H9 (cell line): ENCODE measurements around the gene EFCAB11. TPM values are rescaled to one million over a fixed set of nuclear protein-coding genes. Genes with fewer than 3 reads are reported as not detected.

Experiments
- DNase-seq: peaks from one replicate; pipeline ENCODE4 v3.0.0-alpha.2; 2017
- H2AFZ ChIP-seq: one replicate; pipeline ENCODE4 v1.6.1; 2013; ENCODE audit warnings: mild to moderate bottlenecking, low read length, control low read depth, moderate library complexity
- H2AK5ac ChIP-seq: 2 replicates; pipeline ENCODE4 v1.6.1; 2013; ENCODE audit warnings: low read length, control low read depth, mixed read lengths; ENCODE audit not compliant: insufficient read length
- H2BK120ac ChIP-seq: one replicate; pipeline ENCODE4 v1.6.1; 2013; ENCODE audit warnings: low read depth, mild to moderate bottlenecking, low read length, control low read depth, inconsistent platforms; ENCODE audit not compliant: poor library complexity, severe bottlenecking
- H2BK12ac ChIP-seq: 2 replicates; pipeline ENCODE4 v1.6.1; 2013; ENCODE audit warnings: low read length, control low read depth, mixed read lengths, low read depth; ENCODE audit not compliant: insufficient read length
- H2BK15ac ChIP-seq: 2 replicates; pipeline ENCODE4 v1.6.1; 2013; ENCODE audit warnings: low read depth, low read length, control low read depth
- H2BK20ac ChIP-seq: one replicate; pipeline ENCODE4 v1.6.1; 2013; ENCODE audit warnings: low read depth, mild to moderate bottlenecking, low read length, control low read depth, inconsistent platforms; ENCODE audit not compliant: poor library complexity, severe bottlenecking
- H2BK5ac ChIP-seq: 2 replicates; pipeline ENCODE4 v1.6.1; 2013; ENCODE audit warnings: low read length, control low read depth, mixed read lengths; ENCODE audit not compliant: insufficient read length
- H3K14ac ChIP-seq: 2 replicates; pipeline ENCODE4 v1.6.1; 2013; ENCODE audit warnings: low read length, control low read depth; ENCODE audit not compliant: insufficient read depth
- H3K18ac ChIP-seq: 2 replicates; pipeline ENCODE4 v1.6.1; 2013; ENCODE audit warnings: low read depth, mild to moderate bottlenecking, mixed read lengths, low read length, control low read depth; ENCODE audit not compliant: insufficient read length
- H3K23ac ChIP-seq: 2 replicates; pipeline ENCODE4 v1.6.1; 2013; ENCODE audit warnings: low read length, control low read depth, mixed read lengths, low read depth; ENCODE audit not compliant: insufficient read length
- H3K23me2 ChIP-seq: 2 replicates; pipeline ENCODE4 v1.6.1; 2013; ENCODE audit warnings: low read depth, mild to moderate bottlenecking, mixed read lengths, low read length, control low read depth; ENCODE audit not compliant: insufficient read length, poor library complexity, severe bottlenecking
- H3K27ac ChIP-seq: 2 replicates; pipeline ENCODE4 v1.5.1; 2013; ENCODE audit warnings: low read length, control low read depth, mixed read lengths, low read depth; ENCODE audit not compliant: insufficient read length
- H3K27me3 ChIP-seq: 2 replicates; pipeline ENCODE4 v1.6.1; 2013; ENCODE audit warnings: low read length, control low read depth, inconsistent platforms; ENCODE audit not compliant: insufficient read depth
- H3K4ac ChIP-seq: 2 replicates; pipeline ENCODE4 v1.6.1; 2013; ENCODE audit warnings: low read depth, mild to moderate bottlenecking, control low read depth, inconsistent platforms, low read length, moderate library complexity
- H3K4me1 ChIP-seq: 2 replicates; pipeline ENCODE4 v1.6.1; 2013; ENCODE audit warnings: low read length, control low read depth, inconsistent platforms; ENCODE audit not compliant: insufficient read depth
- H3K4me2 ChIP-seq: 2 replicates; pipeline ENCODE4 v1.6.1; 2013; ENCODE audit warnings: low read length, control low read depth, mixed read lengths; ENCODE audit not compliant: insufficient read length, insufficient read depth
- H3K56ac ChIP-seq: 2 replicates; pipeline ENCODE4 v1.6.1; 2013; ENCODE audit warnings: low read depth, mild to moderate bottlenecking, mixed read lengths, low read length, control low read depth; ENCODE audit not compliant: insufficient read length
- H3K79me1 ChIP-seq: 2 replicates; pipeline ENCODE4 v1.6.1; 2013; ENCODE audit warnings: low read depth, mild to moderate bottlenecking, moderate library complexity, low read length, control low read depth, inconsistent platforms; ENCODE audit not compliant: insufficient read depth, poor library complexity, severe bottlenecking
- H3K79me2 ChIP-seq: 2 replicates; pipeline ENCODE4 v1.6.1; 2013; ENCODE audit warnings: low read length, control low read depth, inconsistent platforms; ENCODE audit not compliant: insufficient read depth
- H3K9ac ChIP-seq: 2 replicates; pipeline ENCODE4 v1.6.1; 2013; ENCODE audit warnings: low read length, control low read depth, mixed read lengths; ENCODE audit not compliant: insufficient read length; ENCODE audit errors: extremely low read depth
- H3K9me3 ChIP-seq: one replicate; pipeline ENCODE4 v1.6.1; 2013; ENCODE audit warnings: low read depth, low read length, inconsistent platforms; ENCODE audit not compliant: control insufficient read depth
- H3T11ph ChIP-seq: one replicate; pipeline ENCODE4 v1.6.1; 2013; ENCODE audit warnings: mild to moderate bottlenecking, low read length, control low read depth, inconsistent platforms
- H4K20me1 ChIP-seq: one replicate; pipeline ENCODE4 v1.6.1; 2013; ENCODE audit not compliant: control insufficient read depth, insufficient read length, insufficient read depth
- H4K5ac ChIP-seq: 2 replicates; pipeline ENCODE4 v1.6.1; 2013; ENCODE audit warnings: low read depth, mild to moderate bottlenecking, mixed read lengths, low read length, control low read depth; ENCODE audit not compliant: insufficient read length
- H4K8ac ChIP-seq: replicated peaks from 2 replicates; pipeline ENCODE4 v1.6.1; 2013; ENCODE audit warnings: low read length, control low read depth, mixed read lengths, low read depth; ENCODE audit not compliant: insufficient read length
- H4K91ac ChIP-seq: 2 replicates; pipeline ENCODE4 v1.6.1; 2013; ENCODE audit warnings: low read depth, mild to moderate bottlenecking, moderate library complexity, mixed read lengths, low read length, control low read depth; ENCODE audit not compliant: insufficient read length
- H3K27ac Mint-ChIP-seq, 3 experiments: 2 replicates in 2 of 3; 3 replicates in 1 of 3; pipeline ENCODE4 v1.8.0; 2020 to 2021; ENCODE audit warnings: mixed read lengths in 3 of 3, mild to moderate bottlenecking in 1 of 3, moderate library complexity in 1 of 3
- H3K27me3 Mint-ChIP-seq: 2 replicates; pipeline ENCODE4 v1.8.0; 2021; ENCODE audit warnings: low read depth, mild to moderate bottlenecking, moderate library complexity, mixed read lengths
- H3K36me3 Mint-ChIP-seq, 3 experiments: 2 replicates in 2 of 3; 3 replicates in 1 of 3; pipeline ENCODE4 v1.8.0; 2020 to 2021; ENCODE audit warnings: low read depth in 3 of 3, mixed read lengths in 3 of 3; ENCODE audit not compliant: insufficient read depth in 1 of 3
- H3K4me1 Mint-ChIP-seq, 2 experiments: 2 replicates each; pipeline ENCODE4 v1.8.0; 2020; ENCODE audit warnings: mixed read lengths in 2 of 2
- H3K4me3 Mint-ChIP-seq, 2 experiments: 2 replicates in 1 of 2; 3 replicates in 1 of 2; pipeline ENCODE4 v1.8.0; 2020 to 2021; ENCODE audit warnings: mild to moderate bottlenecking in 2 of 2, mixed read lengths in 2 of 2, moderate library complexity in 1 of 2
- H3K9me3 Mint-ChIP-seq, 2 experiments: 2 replicates in 1 of 2; 3 replicates in 1 of 2; pipeline ENCODE4 v1.8.0; 2020; ENCODE audit warnings: mild to moderate bottlenecking in 2 of 2, mixed read lengths in 2 of 2, moderate library complexity in 1 of 2
- CTCF ChIP-seq: fragments of 200-600 bp; sonication (generic); conservative IDR thresholded peaks from 3 replicates; pipeline ENCODE4 v1.8.0; 2021; ENCODE audit warnings: antibody characterized with exemption, mild to moderate bottlenecking
- WGBS: extraction: QIAGEN DNeasy Blood & Tissue Kit; methylation state at CpG from one replicate; pipeline ENCODE4 v1.1.7; 2013; ENCODE audit warnings: missing lambda C conversion rate, low lambda C conversion rate, mixed read lengths; ENCODE audit not compliant: insufficient read length; ENCODE audit errors: extremely low coverage; 5-methylcytosine and 5-hydroxymethylcytosine counted together
- total RNA-seq: library from RNA; stranded (reverse); gene quantifications from 2 replicates; pipeline ENCODE4 v1.2.1, GENCODE V29; 2021

EFCAB11 gene
- total RNA-seq, 1 experiment from 2014 or later: 17.4 TPM

- Histone ChIP-seq H2AK5ac (no peak overlapping the region), H3K18ac (no peak overlapping the region), H3K4me1 (no peaks in the 10 kb centered on the region), H2BK20ac (no peak overlapping the region), H3K79me1 (no peaks in the 10 kb centered on the region), H4K91ac (no peak overlapping the region), H2BK120ac (no peak overlapping the region), H2AFZ (no peak overlapping the region), H4K20me1 (no peaks in the 10 kb centered on the region), H3K79me2 (no peaks in the 10 kb centered on the region), H3K14ac (no peak overlapping the region), H4K5ac (no peak overlapping the region), H2BK12ac (no peak overlapping the region), H3K23ac (no peak overlapping the region), H3K23me2 (no peaks in the 10 kb centered on the region), H3T11ph (no peak overlapping the region), H4K8ac (no peak overlapping the region), H3K27ac (no peak overlapping the region), H2BK5ac (no peak overlapping the region), H3K9me3 (no peaks in the 10 kb centered on the region), H3K4ac (no peak overlapping the region), H2BK15ac (no peak overlapping the region), H3K27me3 (no peaks in the 10 kb centered on the region), H3K9ac (no peak overlapping the region), H3K56ac (no peak overlapping the region), H3K4me2 (no peak overlapping the region)
- no CpG with 5 or more reads among the region's 10 CpGs for WGBS
- H3K4me3 Mint-ChIP-seq: no peak overlapping the region
- no peaks in the 10 kb centered on the region for H3K27me3 Mint-ChIP-seq
- TF ChIP-seq CTCF: no peak
- peaks cover 12 to 19% of the 10 kb centered on the region in 2 experiments for H3K4me1 Mint-ChIP-seq
- DNase-seq: no peak
- H3K9me3 Mint-ChIP-seq: no peaks in the 10 kb centered on the region
- H3K27ac Mint-ChIP-seq: no peak overlapping the region; a peak in 1 of 7 replicates
- H3K36me3 Mint-ChIP-seq: peaks cover 23 to 57% (median 50%) of the 10 kb centered on the region in 3 experiments; a peak in 6 of 7 replicates
These were observed 8.9 kb upstream of the EFCAB11 start for GRCh38 chr14:89963288-89963978.
